HFFc6 (cell line): Measurements from ENCODE around the gene NPEPL1. TPM values are rescaled to one million over a fixed set of nuclear protein-coding genes. Genes with fewer than 3 reads are reported as not detected.

Source experiments
- DNase-seq: peaks from one replicate; pipeline ENCODE4 v3.0.0-alpha.2; 2018
- H3K27ac Mint-ChIP-seq: 2 replicates; pipeline ENCODE4 v1.8.0; 2020; ENCODE audit warnings: mild to moderate bottlenecking, mixed read lengths
- H3K27me3 Mint-ChIP-seq: 2 replicates; pipeline ENCODE4 v1.8.0; 2021; ENCODE audit warnings: mild to moderate bottlenecking, moderate library complexity, mixed read lengths; ENCODE audit not compliant: insufficient read depth
- H3K36me3 Mint-ChIP-seq: 2 replicates; pipeline ENCODE4 v1.8.0; 2021; ENCODE audit warnings: low read depth, mixed read lengths
- H3K4me1 Mint-ChIP-seq: 2 replicates; pipeline ENCODE4 v1.8.0; 2020; ENCODE audit warnings: low read depth, mixed read lengths
- H3K4me3 Mint-ChIP-seq: 2 replicates; pipeline ENCODE4 v1.8.0; 2020; ENCODE audit warnings: mild to moderate bottlenecking, moderate library complexity, mixed read lengths
- H3K9me3 Mint-ChIP-seq: 2 replicates; pipeline ENCODE4 v1.8.0; 2020; ENCODE audit warnings: mild to moderate bottlenecking, mixed read lengths
- total RNA-seq, 6 experiments: library from RNA; stranded (reverse); fragmentation: NEBNext Ultra II Directional; extraction: Animal tissue kit (Norgen Biotek cat#: 25700); gene quantifications; 2 replicates in 1 of 6; 3 replicates in 5 of 6; pipeline ENCODE4 v1.2.3, GENCODE V29; 2021
- TF ChIP-seq, protein P1 (sequence below): fragments of 200-600 bp; sonication (generic); IDR thresholded peaks from 2 replicates; pipeline ENCODE4 v1.5.0; 2021; ENCODE audit warnings: antibody characterized with exemption, mild to moderate bottlenecking

The NPEPL1 gene
- total RNA-seq, 6 experiments from 2014 or later: 12.0 to 17.8 (median 12.6) TPM

DNA sequence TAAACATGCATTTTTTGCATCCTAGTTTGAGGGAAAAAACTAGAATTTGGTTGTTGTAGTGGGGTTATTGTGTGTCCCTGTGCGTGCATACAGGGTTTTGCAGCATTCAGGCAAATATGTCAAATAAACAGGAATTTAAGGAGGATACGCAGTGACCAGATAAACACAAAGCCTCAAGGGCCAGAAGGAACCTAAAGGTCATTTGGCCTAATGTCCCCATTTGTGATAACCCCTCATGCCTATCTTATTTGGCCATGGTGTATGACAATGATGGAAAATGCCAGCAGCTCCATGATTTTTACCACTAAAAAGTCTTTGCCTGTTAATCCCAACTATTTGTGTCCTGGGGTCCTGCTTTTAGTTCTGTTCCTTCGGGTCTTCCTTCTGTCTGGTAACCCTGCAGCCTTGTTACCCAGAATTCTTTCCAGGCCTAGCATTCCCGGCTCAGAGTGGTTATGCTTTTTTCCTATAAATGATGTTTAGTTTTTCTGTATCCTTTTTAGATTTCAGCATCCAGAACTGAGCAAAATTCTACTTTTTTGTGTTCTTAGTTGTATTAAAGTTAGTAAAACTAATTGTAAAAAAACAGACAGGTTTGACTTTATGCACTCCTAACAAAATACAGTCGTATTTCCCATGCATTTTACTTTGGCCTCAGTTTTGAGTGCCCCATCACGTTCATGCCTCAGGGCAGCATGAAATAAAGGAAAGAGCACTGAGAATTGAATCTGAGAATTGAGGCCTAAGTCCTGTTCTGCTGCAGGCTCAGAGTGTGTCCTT is 37.1 kb upstream of the NPEPL1 start:
- TF ChIP-seq, protein P1, sequence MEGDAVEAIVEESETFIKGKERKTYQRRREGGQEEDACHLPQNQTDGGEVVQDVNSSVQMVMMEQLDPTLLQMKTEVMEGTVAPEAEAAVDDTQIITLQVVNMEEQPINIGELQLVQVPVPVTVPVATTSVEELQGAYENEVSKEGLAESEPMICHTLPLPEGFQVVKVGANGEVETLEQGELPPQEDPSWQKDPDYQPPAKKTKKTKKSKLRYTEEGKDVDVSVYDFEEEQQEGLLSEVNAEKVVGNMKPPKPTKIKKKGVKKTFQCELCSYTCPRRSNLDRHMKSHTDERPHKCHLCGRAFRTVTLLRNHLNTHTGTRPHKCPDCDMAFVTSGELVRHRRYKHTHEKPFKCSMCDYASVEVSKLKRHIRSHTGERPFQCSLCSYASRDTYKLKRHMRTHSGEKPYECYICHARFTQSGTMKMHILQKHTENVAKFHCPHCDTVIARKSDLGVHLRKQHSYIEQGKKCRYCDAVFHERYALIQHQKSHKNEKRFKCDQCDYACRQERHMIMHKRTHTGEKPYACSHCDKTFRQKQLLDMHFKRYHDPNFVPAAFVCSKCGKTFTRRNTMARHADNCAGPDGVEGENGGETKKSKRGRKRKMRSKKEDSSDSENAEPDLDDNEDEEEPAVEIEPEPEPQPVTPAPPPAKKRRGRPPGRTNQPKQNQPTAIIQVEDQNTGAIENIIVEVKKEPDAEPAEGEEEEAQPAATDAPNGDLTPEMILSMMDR: no peak
- Mint-ChIP-seq H3K27me3 (no peaks in the 10 kb centered on the region; the same call in 1 of the 2 replicates), H3K4me3 (peak overlapping the region; percentile 62), H3K4me1 (peaks cover 64% of the 10 kb centered on the region), H3K9me3 (no peaks in the 10 kb centered on the region), H3K27ac (peak overlapping the region; percentile 51), H3K36me3 (peaks cover 24% of the 10 kb centered on the region)
- no peak for DNase-seq

DNA sequence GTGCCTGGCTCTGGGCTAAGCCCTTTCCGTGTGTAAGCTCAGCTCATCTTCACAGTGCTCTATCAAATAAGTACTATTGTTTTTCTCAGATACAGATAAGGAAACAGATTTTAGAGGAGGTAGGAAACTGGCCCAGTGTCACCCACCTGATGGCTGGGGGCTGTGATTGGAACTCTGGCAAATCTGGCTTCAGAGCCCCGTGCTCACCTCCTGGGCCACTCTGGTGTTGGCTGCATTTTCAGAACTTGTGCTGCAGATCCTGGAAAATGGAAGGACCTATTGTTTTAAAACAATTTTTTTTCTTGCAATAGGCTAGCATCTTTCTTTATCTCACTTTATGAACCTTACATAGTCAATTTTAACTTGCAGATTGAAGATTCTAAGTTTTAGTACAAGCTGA is 35.8 kb upstream of the NPEPL1 start:
- no peaks in the 10 kb centered on the region for H3K9me3 Mint-ChIP-seq
- H3K4me3 Mint-ChIP-seq: peak overlapping the region; percentile 62; the same call in 1 of the 2 replicates
- peak overlapping the region; percentile 51 for H3K27ac Mint-ChIP-seq
- peaks cover 19% of the 10 kb centered on the region for H3K36me3 Mint-ChIP-seq
- peaks cover 64% of the 10 kb centered on the region for H3K4me1 Mint-ChIP-seq
- H3K27me3 Mint-ChIP-seq: no peaks in the 10 kb centered on the region; the same call in 1 of the 2 replicates
- TF ChIP-seq, protein P1: no peak
- no peak for DNase-seq

DNA sequence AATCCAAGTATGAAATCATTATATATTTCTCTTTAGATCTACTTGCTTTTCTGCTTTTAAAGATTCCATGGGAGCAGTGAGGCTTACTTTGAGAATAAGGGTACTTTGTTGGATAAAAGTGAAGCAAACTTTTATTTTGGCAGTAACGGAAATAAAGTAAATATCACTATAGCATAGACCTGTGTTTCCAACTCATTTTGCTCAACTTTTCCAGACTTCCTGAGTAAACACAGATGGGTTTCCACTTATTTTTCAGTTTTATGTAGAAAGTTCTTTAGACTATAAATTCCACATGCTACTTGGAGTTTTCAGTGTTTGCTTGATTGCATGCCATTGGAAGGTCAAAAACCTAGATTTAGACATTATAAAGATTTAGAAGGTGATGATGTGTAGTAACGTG is 35.3 kb upstream of the NPEPL1 start:
- Mint-ChIP-seq H3K27me3 (no peaks in the 10 kb centered on the region; the same call in 1 of the 2 replicates), H3K27ac (peak overlapping the region; percentile 18; the same call in 1 of the 2 replicates), H3K4me1 (peaks cover 64% of the 10 kb centered on the region), H3K9me3 (no peaks in the 10 kb centered on the region), H3K36me3 (peaks cover 19% of the 10 kb centered on the region), H3K4me3 (peak overlapping the region; percentile 16; the same call in 1 of the 2 replicates)
- TF ChIP-seq, protein P1: no peak
- DNase-seq: no peak

DNA sequence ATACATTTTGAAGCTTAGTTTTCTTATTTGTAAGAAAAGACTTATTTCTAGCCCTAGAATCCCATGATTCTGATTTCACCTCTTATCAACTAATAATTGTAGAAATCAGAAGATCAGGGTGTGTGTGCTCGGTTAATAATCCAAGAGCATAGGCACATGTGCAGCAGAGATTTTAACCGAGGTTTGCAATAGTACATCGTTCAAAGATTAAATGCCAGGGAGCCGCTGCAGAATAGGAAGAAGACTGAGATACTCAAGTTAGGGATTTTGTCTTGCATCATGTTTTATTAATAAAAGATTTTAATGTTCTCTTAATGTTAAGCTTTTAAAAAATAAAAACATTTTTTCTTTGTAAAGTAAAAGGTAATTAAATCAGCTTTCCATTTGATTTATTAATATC is 34.6 kb upstream of the NPEPL1 start:
- Mint-ChIP-seq H3K27me3 (no peaks in the 10 kb centered on the region), H3K4me3 (peak overlapping the region; percentile 16; the same call in 1 of the 2 replicates), H3K27ac (no peak overlapping the region)

DNA sequence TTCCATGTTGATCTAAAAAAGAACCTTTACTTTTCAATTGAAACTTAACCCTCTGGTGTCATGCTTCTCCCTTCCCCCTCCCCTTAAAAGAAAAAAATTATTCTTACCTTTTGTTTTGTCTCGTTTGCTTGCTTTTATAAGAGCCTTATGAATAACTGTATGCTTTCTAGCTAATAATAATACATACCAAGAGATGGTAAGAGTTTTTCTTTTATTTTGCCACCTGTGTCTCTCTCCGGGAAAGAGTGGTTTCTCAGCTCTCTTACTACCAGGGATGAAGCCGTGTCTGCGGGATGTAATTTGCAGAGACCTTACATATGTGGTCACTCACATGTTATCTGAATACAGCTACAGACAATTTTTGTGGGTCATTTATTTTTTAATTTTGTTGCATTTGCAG is 33.8 kb upstream of the NPEPL1 start:
- H3K27me3 Mint-ChIP-seq: no peaks in the 10 kb centered on the region
- peaks cover 14% of the 10 kb centered on the region for H3K36me3 Mint-ChIP-seq
- peak overlapping the region; percentile 31; the same call in 1 of the 2 replicates for H3K4me3 Mint-ChIP-seq
- H3K9me3 Mint-ChIP-seq: no peaks in the 10 kb centered on the region
- TF ChIP-seq, protein P1: no peak
- peak overlapping the region; percentile 30; the same call in 1 of the 2 replicates for H3K27ac Mint-ChIP-seq
- H3K4me1 Mint-ChIP-seq: peaks cover 54% of the 10 kb centered on the region
- no peak for DNase-seq

More for the DNA sequence above, 34.6 kb upstream of the NPEPL1 start:
- Mint-ChIP-seq H3K4me1 (peaks cover 62% of the 10 kb centered on the region), H3K36me3 (peaks cover 15% of the 10 kb centered on the region), H3K9me3 (no peaks in the 10 kb centered on the region)
- TF ChIP-seq, protein P1: no peak
- no peak for DNase-seq
